Smooth muscle cell of the brain vasculature (primary cell): ENCODE data around the gene FUT1.

ENCODE experiments used
- DNase-seq: peaks from one replicate; pipeline ENCODE4 v3.0.0-alpha.2; 2012; ENCODE audit warnings: low read depth, low spot score

FUT1 gene

GRCh38 chr19:48741129-48741999 lies 11.1 kb downstream of the FUT1 start:
- no peak for DNase-seq

- no peak for DNase-seq
These were observed 12.1 kb downstream of the FUT1 start, which contains the start of gene RASIP1 for GRCh38 chr19:48740164-48740972. Gene RASIP1 (minus strand): TSS chr19:48740610. CDS start chr19:48740282, 328 bp downstream.

GRCh38 chr19:48739404-48740163 lies 12.9 kb downstream of the FUT1 start:
- DNase-seq: no peak

GRCh38 chr19:48738557-48739403 lies 13.7 kb downstream of the FUT1 start:
- peak; percentile 49 for DNase-seq

- no peak for DNase-seq
These were observed 15.0 kb downstream of the FUT1 start for GRCh38 chr19:48737360-48737998.

GRCh38 chr19:48735031-48735615 lies 17.3 kb downstream of the FUT1 start:
- DNase-seq: no peak

GRCh38 chr19:48734625-48735024 lies 17.8 kb downstream of the FUT1 start:
- DNase-seq: no peak

- DNase-seq: no peak
These were observed 21.0 kb downstream of the FUT1 start for GRCh38 chr19:48731452-48731851.

- no peak for DNase-seq
These were observed 23.4 kb downstream of the FUT1 start for GRCh38 chr19:48728911-48729664.

- DNase-seq: no peak
These were observed 25.9 kb downstream of the FUT1 start for GRCh38 chr19:48726556-48726955.

- DNase-seq: peak; percentile 74
These were observed 27.4 kb downstream of the FUT1 start for GRCh38 chr19:48724796-48725753.

GRCh38 chr19:48722196-48722708 lies 30.2 kb downstream of the FUT1 start:
- no peak for DNase-seq

- DNase-seq: peak; percentile 99
These were observed 31.7 kb downstream of the FUT1 start for GRCh38 chr19:48720613-48721296.

GRCh38 chr19:48720251-48720612 lies 32.2 kb downstream of the FUT1 start:
- DNase-seq: no peak

- DNase-seq: no peak
These were observed 32.9 kb downstream of the FUT1 start, which contains the start of gene MAMSTR for GRCh38 chr19:48719263-48720171. Gene MAMSTR (minus strand): TSS chr19:48719725. CDS start chr19:48719031, 694 bp downstream.

GRCh38 chr19:48718711-48719231 lies 33.7 kb downstream of the FUT1 start:
- DNase-seq: no peak
